ENCODE results near the gene MYLK. TPM values are rescaled to one million over a fixed set of nuclear protein-coding genes. Genes with fewer than 3 reads are reported as not detected.

Gene MYLK
- total and polyA plus RNA-seq, 4 donors: 17.1 to 158 (median 41.9) TPM

- Histone ChIP-seq H3K4me3 (ENCODE audit: low read depth in 1 of 3, low read length in 3 of 3) (no peak overlapping the region), H3K9ac (ENCODE audit: low read depth in 1 of 2, low read length in 2 of 2) (no peak overlapping the region), H3K36me3 (ENCODE audit: control insufficient read depth in 4 of 4, insufficient read depth in 3 of 4, low read depth in 1 of 4, low read length in 3 of 4) (peaks cover 0 to 6% (median 4%) of the 10 kb centered on the region in 4 donors), H3K27ac (ENCODE audit: low read depth in 1 of 2, low read length in 2 of 2) (no peak overlapping the region), H3K27me3 (ENCODE audit: control insufficient read depth in 4 of 4, insufficient read depth in 4 of 4, low read length in 3 of 4) (no peaks in the 10 kb centered on the region), H3K9me3 (ENCODE audit: control insufficient read depth in 4 of 4, low read length in 3 of 4) (peaks cover 0 to 7% (median 3%) of the 10 kb centered on the region in 4 donors), H3K4me1 (ENCODE audit: control insufficient read depth in 4 of 4, insufficient read depth in 4 of 4, low read length in 3 of 4) (peaks cover 0 to 12% (median 1%) of the 10 kb centered on the region in 4 donors)
- no peak for DNase-seq (ENCODE audit: low spot score)
- no peak for TF ChIP-seq MAX (IDR thresholded peaks at IDR 0.05)
- TF ChIP-seq YY1 (IDR thresholded peaks at IDR 0.05): no peak
- TF ChIP-seq CTCF (IDR thresholded peaks at IDR 0.05; ENCODE audit: low read depth, low read length, missing input control): no peak
- TF ChIP-seq GABPA (IDR thresholded peaks at IDR 0.05 in 1 of 2, conservative IDR thresholded peaks at IDR 0.05 in 1 of 2): no peak
- TF ChIP-seq HNF4A (conservative IDR thresholded peaks at IDR 0.05): no peak
- TF ChIP-seq ATF3 (IDR thresholded peaks at IDR 0.05): no peak
- no peak for TF ChIP-seq SP1 (IDR thresholded peaks at IDR 0.05)
- no peak for TF ChIP-seq TAF1 (conservative IDR thresholded peaks at IDR 0.05)
- no peak for TF ChIP-seq FOXA1 (IDR thresholded peaks at IDR 0.05)
- no peak for TF ChIP-seq HNF4G (IDR thresholded peaks at IDR 0.05)
- TF ChIP-seq NR2F2 (IDR thresholded peaks at IDR 0.05): no peak
- TF ChIP-seq RXRA (IDR thresholded peaks at IDR 0.05): no peak
- no peak for TF ChIP-seq EGR1 (IDR thresholded peaks at IDR 0.05; ENCODE audit: low read depth in 2 of 2)
- no peak for TF ChIP-seq FOXA2 (IDR thresholded peaks at IDR 0.05)
- TF ChIP-seq RAD21 (IDR thresholded peaks at IDR 0.05): no peak
- TF ChIP-seq JUND (IDR thresholded peaks at IDR 0.05): no peak
- TF ChIP-seq REST (IDR thresholded peaks at IDR 0.05): no peak
- no peak for TF ChIP-seq ZBTB33 (IDR thresholded peaks at IDR 0.05)
These were observed 36.7 kb upstream of the MYLK start for GRCh38 chr3:123920868-123921267.

All from liver (tissue), 9 donors.